GM18907 (cell line): ENCODE results near the gene TFB2M.
"Not testable (repeated sequence)": the region's sequence is repeated elsewhere in the genome, so short reads cannot be mapped to it uniquely, and the experiment has no call there.

Experiments
- ATAC-seq: cut with Tn5 transposase; IDR thresholded peaks from one replicate; pipeline ENCODE4 v1.9.1; 2021; ENCODE audit warnings: mild to moderate bottlenecking, moderate library complexity; ENCODE audit not compliant: unreplicated experiment

TFB2M gene, protein sequence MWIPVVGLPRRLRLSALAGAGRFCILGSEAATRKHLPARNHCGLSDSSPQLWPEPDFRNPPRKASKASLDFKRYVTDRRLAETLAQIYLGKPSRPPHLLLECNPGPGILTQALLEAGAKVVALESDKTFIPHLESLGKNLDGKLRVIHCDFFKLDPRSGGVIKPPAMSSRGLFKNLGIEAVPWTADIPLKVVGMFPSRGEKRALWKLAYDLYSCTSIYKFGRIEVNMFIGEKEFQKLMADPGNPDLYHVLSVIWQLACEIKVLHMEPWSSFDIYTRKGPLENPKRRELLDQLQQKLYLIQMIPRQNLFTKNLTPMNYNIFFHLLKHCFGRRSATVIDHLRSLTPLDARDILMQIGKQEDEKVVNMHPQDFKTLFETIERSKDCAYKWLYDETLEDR

GRCh38 chr1:246566128-246566812 lies at the start of gene TFB2M, which contains the start of gene CNST:
TSS of gene TFB2M (minus strand) at chr1:246566261. CDS start at chr1:246566138, 123 bp downstream.
TSS of gene CNST (plus strand) at chr1:246566456. CDS start at chr1:246591563, 25,107 bp downstream.
- ATAC-seq, result peak; percentile 97

GRCh38 chr1:246613096-246613758 lies 47.2 kb upstream of the TFB2M start:
- ATAC-seq, result no peak

DNA sequence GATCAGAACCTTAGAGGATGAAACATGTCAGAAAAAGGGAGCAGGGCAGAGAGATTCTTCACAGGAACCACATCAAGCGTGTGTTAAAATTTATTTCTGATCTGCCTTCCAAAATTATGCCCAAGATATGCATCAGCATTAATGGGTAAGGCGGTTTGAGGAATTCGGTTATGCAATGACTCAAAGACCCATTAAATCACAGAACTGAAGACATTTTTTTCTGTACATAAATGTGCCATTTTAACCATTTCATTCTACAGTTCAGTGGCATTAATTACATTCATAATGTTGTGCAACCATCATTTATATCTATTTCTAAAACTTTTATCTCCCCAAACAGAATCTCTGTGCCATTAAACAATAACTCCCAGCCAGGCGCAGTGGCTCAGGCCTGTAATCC lies 43.6 kb upstream of the TFB2M start:
- ATAC-seq, result no peak

DNA sequence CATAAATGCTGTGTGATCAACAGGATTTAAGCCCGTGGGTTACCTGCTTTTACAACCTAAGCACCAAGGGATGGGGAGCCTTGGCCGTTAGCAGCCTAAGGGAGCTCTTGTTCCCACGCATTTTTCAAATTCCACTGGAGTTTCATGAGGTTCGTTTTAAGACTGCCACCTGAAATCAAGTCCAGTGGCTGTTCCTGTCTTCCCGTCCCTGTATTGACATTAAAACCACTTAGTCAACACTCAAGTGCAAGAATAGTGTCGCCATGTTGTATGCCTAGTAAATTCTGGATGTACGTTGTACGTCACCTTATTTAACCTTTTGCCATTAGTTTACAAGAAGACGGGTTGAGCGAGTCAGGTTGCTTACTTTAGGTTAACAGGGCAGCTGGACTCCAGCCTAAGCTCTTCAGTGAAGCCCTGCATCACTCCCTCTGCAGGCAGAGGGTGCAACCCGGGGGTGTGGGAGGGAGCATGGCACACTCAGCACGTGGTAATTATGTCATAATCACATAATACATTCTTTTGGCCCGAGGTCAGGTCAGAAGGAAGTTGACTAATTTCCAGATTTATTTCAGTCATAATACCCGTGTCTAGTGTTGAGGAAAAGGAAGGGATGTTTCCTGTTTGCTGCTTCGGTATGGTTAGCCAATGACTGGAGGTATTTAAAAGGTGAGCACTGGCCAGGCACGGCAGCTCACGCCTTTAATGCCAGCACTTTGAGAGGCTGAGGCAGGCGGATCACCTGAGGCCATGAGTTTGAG lies 42.7 kb upstream of the TFB2M start:
- ATAC-seq, result peak; percentile 67

DNA sequence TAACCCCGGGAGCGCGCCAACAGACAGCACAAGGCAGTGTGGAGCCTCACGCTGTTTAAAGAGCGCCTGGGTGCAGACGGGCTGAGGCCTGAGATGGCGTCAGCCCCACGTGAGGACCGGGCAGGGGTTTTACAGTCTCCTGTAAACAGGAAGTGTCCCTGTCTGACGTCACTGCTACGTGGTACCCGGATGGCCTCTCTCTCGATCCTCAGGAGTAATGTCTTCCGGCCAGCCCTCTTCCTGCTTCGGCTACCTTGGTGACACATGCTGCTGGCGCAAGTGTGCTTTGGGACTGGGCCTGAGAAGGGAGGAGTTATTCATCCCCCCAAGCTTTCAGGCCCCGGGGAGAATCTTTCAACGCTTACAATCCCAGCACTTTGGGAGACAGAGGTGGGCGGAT lies 41.4 kb upstream of the TFB2M start:
- no peak for ATAC-seq

- not testable (repeated sequence) for ATAC-seq
Observed at GRCh38 chr1:246605231-246605630, 39.2 kb upstream of the TFB2M start.

- ATAC-seq, result no peak
Observed at GRCh38 chr1:246602194-246602593, 36.1 kb upstream of the TFB2M start.

DNA sequence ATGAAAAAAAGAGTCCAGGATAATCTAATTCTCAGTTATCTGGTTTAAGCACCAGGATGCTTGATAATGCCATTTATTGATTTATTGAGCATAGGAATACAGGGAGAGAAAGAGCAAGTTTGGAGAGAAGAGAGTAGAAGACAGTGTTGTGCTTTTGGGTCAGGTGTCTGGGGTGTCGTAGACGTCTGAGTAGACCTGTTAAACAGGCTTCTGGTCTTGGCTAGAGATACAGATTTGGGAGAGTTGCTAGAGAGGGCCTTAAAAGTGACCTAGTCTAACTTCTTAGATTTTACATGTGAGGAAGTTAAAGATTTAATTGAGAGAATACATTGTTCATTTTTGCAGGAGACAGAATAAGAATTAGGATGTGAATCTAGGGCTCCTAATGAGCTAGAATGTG lies 34.5 kb upstream of the TFB2M start:
- no peak for ATAC-seq

- ATAC-seq, result no peak
Observed at GRCh38 chr1:246599315-246599714, 33.3 kb upstream of the TFB2M start.

GRCh38 chr1:246597971-246598370 lies 31.9 kb upstream of the TFB2M start:
- no peak for ATAC-seq

DNA sequence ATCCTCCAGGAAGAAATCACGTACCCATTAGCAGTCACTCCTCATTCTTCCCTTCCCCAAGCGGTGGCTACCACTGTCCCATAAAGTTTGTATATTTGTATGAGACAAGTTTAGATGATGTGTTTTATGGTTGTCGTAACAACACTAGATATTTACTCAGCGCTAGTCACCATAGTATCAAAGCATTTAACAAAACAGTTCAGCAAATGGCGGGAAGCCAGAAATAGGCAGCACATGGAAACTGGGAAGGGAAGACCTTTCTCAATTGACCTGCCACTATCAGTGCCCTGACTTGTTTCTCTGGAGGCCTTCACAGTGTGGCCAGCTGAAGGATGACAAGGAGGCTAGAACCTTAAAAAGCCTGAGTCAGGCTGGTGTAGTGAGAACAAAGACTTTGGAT lies 31.3 kb upstream of the TFB2M start:
- no peak for ATAC-seq

DNA sequence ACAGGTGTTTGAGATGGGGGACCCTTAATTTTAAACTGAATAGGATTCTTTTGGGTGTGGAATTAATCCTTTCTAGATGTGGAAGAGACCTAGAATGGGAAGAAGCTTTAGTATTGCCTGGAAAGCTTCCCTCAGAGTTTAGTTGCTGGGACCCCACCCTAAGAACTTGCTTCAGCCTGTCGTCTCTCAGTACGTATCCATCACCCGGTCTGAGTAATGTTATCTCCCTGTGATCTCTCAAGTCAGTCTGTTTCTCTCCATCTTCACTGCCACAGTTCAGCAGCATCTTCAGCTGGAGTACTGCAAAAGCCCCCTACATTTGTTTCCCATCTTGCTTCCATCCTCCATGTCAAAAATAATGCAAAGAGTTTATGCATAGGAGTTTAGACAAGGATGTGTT lies 29.1 kb upstream of the TFB2M start:
- no peak for ATAC-seq

GRCh38 chr1:246592695-246593094 lies 26.6 kb upstream of the TFB2M start:
- no peak for ATAC-seq

GRCh38 chr1:246591958-246592357 lies 25.9 kb upstream of the TFB2M start:
- ATAC-seq, result peak; percentile 13

DNA sequence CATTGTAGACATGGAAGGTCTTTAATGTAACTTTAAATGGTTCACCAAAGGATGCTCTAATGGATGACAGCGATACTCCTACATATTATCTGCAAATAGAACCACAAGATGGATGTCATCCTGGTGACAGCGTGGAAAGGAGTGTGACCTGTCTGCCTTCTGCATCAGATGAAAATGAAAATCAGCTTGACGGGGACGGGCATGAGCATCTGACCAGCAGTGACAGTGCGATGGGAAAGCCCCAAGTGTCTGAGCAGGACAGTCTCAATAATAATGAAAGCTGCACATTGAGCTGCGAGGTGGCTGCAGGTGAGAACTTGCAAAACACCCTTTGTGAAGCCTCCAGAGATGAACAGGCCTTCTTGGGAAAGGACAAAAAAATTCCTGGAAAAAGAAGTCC lies 25.4 kb upstream of the TFB2M start:
- peak; percentile 97 for ATAC-seq

DNA sequence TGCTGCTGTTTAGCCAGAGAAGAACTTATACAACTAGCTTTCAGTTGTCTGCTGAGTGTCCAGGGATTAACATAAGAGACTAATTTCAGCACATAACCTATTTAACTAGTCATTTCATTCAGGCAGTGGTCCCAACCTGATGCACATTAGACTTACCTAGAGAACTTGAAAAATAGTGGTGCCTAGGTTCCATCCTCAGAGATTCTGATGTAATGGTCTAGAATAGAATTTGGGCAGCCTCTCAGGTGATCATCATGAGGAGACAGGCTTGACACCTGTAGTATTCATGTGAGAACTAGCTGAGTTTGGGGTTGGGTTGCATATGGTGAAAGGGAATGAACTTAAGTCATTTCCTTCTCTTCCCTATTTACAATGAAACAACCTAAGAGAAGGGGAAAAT lies 25.0 kb upstream of the TFB2M start:
- ATAC-seq, result peak; percentile 35

DNA sequence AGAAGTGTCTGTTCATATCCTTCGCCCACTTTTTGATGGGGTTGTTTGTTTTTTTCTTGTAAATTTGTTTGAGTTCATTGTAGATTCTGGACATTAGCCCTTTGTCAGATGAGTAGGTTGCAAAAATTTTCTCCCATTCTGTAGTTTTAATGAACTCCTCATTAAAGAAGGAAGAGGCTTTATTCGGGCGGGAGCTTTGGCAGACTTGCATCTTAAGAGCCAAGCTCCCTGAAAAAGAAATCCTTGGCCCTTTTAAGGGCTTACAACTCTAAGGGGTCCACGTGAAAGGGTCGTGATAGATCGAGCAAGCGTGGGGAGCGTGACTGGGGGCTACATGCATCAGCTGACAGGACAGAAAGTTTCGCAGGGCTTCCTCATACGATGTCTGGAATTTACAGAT lies 23.9 kb upstream of the TFB2M start:
- ATAC-seq, result not testable (repeated sequence)

- no peak for ATAC-seq
Observed at GRCh38 chr1:246588159-246588721, 22.2 kb upstream of the TFB2M start.

DNA sequence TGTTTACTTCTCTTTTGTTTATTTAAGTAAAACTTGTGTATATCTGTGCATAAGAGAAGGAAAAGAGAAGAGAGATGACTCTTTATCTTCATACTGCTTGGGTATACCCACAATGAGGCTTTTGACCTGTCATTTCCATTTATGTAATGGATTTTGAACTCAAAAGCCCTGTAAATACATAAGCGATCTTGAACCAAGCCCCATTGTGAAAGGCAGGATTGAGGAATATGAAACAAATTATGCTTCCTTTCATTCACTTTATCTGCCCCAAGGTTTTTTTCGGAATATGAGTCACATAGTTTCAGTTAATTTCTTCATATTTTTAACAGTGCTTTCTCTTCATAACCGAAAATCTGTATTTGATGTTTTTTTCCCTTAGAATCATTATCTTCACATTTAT lies 21.5 kb upstream of the TFB2M start:
- ATAC-seq, result no peak

- no peak for ATAC-seq
Observed at GRCh38 chr1:246587032-246587431, 21.0 kb upstream of the TFB2M start.
